ENCODE data around the gene PAM. TPM values are rescaled to one million over a fixed set of nuclear protein-coding genes. Genes with fewer than 3 reads are reported as not detected.
"Not testable (repeated sequence)": the region's sequence is repeated elsewhere in the genome, so short reads cannot be mapped to it uniquely, and the experiment has no call there.

Gene PAM
- total RNA-seq, 4 donors from 2014 or later, result 113 to 178 (median 130) TPM

DNA sequence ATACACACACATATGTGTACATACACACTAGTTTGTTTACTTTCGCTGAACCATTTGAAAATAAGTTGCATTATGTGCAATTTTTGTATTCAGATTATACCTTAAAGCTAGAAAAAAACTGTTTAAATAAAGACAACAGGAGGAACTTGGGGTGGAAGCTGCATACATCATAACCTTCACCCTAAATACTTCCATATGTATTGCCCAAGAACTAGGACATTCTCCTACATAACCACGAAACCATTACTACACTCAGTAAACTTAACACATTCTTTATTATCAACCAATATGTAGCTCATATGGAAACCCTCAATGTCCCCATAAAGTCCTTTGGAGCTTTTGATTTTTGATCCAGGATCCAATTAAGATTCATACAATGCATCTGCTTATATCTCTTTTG lies 281.5 kb downstream of the PAM start:
- DNase-seq (ENCODE audit: low spot score) (no peak), ATAC-seq (ENCODE audit: low FRiP score) (no peak)
- TF ChIP-seq, protein P1, sequence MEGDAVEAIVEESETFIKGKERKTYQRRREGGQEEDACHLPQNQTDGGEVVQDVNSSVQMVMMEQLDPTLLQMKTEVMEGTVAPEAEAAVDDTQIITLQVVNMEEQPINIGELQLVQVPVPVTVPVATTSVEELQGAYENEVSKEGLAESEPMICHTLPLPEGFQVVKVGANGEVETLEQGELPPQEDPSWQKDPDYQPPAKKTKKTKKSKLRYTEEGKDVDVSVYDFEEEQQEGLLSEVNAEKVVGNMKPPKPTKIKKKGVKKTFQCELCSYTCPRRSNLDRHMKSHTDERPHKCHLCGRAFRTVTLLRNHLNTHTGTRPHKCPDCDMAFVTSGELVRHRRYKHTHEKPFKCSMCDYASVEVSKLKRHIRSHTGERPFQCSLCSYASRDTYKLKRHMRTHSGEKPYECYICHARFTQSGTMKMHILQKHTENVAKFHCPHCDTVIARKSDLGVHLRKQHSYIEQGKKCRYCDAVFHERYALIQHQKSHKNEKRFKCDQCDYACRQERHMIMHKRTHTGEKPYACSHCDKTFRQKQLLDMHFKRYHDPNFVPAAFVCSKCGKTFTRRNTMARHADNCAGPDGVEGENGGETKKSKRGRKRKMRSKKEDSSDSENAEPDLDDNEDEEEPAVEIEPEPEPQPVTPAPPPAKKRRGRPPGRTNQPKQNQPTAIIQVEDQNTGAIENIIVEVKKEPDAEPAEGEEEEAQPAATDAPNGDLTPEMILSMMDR (IDR thresholded peaks at IDR 0.05), result no peak

DNA sequence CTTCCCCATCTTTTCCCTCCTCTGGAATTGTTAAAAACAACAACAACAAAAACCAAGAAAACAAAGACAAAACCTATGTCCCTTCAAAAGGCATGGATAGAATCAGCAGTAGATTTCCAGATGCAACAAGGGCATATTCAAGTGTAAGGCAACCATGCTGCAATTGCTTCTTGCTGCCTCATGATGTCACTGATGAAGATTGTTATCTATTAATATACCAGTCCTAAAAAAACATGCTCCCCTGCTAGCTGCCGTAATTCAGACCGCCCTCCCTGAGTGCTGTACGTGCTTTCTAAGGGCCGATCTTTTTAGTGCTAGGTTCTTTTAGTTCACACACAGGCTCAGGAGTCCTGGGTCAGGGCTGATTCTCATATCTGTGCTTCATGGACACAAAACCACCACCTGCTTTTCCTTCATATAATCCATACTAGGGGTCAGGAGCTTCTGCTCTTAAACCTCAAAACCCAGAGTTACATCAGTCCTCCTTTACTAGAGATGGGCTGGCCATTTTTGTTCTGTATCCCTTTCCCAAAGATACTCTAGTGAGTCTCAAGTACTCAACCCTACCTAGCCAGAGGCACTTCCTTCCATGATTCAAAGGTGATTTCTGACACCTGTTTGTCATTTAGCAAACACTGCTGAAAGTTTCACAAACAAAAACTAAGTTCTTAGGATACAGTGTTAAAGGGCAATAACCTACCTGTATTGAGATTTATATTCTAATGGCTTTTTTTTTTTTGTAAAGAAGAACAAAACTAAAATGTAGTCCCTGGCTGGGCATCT lies 282.8 kb downstream of the PAM start:
- no peak for ATAC-seq (ENCODE audit: low FRiP score)
- TF ChIP-seq, protein P1 (IDR thresholded peaks at IDR 0.05), result no peak
- DNase-seq (ENCODE audit: low spot score), result no peak

DNA sequence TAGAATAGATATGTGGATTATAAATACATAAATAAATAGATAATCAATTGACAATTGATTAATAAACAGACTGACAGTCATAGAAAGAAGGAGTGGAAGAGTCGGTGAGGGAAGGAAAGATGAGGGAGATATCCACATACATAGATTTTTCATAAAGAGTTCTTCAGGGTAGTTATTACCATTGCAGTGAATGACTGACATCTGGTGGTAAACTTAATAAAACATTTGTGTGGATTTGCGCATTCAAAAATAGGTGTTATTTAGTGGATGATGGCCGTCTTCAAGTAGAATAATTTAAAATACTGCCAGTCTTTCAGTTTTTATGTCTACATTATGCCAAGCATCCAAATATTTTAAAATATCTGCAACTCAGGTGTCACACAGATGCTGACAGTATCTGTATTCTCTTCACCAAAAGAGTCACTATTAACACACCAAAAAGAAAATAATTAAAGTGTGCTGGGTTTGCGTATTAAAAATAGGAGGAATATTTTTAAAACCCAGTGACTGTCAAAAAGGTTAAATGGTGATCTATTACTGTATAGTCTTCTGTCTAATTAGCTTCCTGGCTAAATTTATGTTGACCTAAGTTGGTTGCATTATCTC lies 286.1 kb downstream of the PAM start:
- no peak for ATAC-seq (ENCODE audit: low FRiP score)
- no peak for DNase-seq (ENCODE audit: low spot score)
- TF ChIP-seq, protein P1 (IDR thresholded peaks at IDR 0.05), result no peak

DNA sequence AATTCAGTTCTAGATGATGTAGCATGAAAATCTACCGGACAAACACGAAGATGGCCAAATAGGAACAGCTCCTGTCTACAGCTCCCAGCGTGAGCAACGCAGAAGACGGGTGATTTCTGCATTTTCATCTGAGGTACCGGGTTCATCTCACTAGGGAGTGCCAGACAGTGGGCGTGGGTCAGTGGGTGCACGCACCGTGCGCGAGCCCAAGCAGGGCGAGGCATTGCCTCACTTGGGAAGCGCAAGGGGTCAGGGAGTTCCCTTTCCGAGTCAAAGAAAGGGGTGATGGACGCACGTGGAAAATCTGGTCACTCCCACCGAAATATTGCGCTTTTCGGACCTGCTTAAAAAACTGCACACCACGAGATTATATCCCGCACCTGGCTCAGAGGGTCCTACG lies 291.6 kb downstream of the PAM start:
- not testable (repeated sequence) for DNase-seq (ENCODE audit: low spot score); ATAC-seq (ENCODE audit: low FRiP score)

DNA sequence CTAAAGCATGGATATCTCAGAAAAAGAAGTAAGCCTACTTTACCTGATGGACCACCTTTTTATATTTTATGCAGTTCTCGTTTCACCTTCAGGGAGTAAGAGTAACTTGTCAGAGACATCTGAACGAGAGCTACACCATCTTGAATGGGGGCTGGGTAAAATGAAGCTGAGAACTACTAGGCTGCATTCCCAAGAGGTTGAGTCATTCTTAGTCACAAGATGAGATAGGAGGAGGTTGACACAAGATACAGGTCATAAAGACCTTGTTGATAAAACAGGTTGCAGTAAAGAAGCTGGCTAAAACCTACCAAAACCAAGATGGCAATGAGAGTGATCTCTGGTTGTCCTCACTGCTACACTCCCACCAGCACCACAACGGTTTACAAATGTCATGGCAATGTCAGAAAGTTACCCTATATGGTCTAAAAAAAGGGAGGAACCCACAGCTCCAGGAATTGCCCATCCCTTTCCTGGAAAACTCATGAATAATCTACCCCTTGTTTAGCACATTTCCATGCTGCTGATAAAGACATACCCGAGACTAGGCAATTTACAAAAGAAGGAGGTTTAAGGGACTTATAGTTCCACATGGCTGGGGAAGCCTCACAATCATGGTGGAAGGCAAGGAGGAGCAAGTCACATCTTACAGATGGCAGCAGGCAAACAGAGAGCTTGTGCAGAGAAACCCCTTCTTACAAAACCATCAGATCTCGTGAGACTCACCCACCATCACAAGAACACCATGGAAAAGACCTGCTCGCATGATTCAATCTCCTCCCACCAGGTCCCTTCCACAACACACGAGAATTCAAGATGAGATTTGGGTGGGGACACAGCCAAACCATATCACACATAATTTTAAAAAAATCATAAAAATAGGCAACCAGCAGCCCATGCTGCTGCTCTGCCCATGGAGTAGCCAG lies 302.4 kb downstream of the PAM start:
- DNase-seq (ENCODE audit: low spot score) (no peak), ATAC-seq (ENCODE audit: low FRiP score) (no peak)
- TF ChIP-seq, protein P1 (IDR thresholded peaks at IDR 0.05), result no peak

DNA sequence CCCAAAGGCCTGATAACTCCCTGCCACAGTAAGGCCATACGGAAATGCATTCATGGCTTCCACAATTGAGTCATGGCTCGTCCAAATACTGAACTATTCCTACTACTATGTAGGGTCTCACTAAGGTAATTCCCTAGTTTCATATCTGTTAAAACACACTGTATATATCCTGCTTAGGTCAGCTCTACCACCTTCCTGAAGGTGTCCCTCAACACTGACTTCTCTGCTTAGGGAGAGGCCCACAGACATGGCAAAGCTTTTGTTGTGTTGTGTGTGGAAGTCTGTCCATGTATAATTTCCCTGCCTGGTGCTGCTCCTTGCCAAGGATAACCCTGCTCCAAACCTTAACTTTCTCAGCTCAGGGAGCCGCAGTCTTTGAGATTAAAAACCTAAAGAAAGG lies 304.4 kb downstream of the PAM start:
- DNase-seq (ENCODE audit: low spot score), result no peak
- ATAC-seq (ENCODE audit: low FRiP score), result no peak
- TF ChIP-seq, protein P1 (IDR thresholded peaks at IDR 0.05), result no peak

DNA sequence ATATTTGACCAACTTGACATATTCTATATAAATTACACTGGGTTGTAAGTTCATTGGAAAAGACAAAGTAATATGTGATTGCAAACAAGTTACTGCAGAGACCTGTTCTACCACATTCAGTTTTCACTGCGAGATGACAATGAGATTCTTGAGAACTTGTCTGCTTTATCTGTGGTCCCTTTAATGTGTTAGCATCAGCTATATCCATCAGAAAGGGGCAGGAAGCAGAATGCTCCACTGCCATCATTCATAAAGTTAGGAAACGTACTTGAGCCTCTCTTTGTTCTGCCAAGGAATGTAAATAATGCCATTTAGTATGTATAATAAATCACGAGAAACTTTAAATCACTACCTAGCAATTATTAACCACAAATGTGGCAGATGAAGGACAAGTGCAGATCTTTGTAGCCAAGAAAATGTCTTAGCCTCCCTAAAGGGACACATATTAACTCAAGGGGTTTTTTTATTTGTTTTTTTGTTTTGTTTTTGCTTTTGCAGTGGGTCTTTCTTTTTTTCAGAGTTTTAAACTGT lies 305.4 kb downstream of the PAM start:
- TF ChIP-seq, protein P1 (IDR thresholded peaks at IDR 0.05), result no peak
- ATAC-seq (ENCODE audit: low FRiP score), result no peak
- DNase-seq (ENCODE audit: low spot score), result no peak

All from omental fat pad (tissue), 4 donors.